Sigmoid colon (tissue), 7 donors: Measurements from ENCODE around the gene TRIM37. TPM values are rescaled to one million over a fixed set of nuclear protein-coding genes. Genes with fewer than 3 reads are reported as not detected.
A peak's percentile ranks its signal among the peaks of the same experiment; 100 is the strongest.

ENCODE experiments used
- DNase-seq: peaks from one replicate; pipeline ENCODE4 v3.0.0-alpha.2; 2019
- H3K27ac ChIP-seq, 4 donors: fragments of 200-600 bp; sonication (generic); one replicate each; pipeline ENCODE4 v1.5.1; 2016 to 2019; ENCODE audit warnings: mild to moderate bottlenecking in 1 of 4
- H3K27me3 ChIP-seq, 3 donors: fragments of 200-600 bp; sonication (generic); one replicate each; pipeline ENCODE4 v1.5.1; 2019; ENCODE audit warnings: mild to moderate bottlenecking in 1 of 3
- H3K36me3 ChIP-seq, 4 donors: fragments of 200-600 bp; sonication (generic); one replicate each; pipeline ENCODE4 v1.5.1; 2016 to 2019
- H3K4me1 ChIP-seq, 4 donors: fragments of 200-600 bp; sonication (generic); one replicate each; pipeline ENCODE4 v1.5.1; 2017 to 2019
- H3K4me3 ChIP-seq, 4 donors: fragments of 200-600 bp; sonication (generic); one replicate each; pipeline ENCODE4 v1.5.1; 2017 to 2019; ENCODE audit warnings: mild to moderate bottlenecking in 2 of 4, moderate library complexity in 1 of 4
- H3K9me3 ChIP-seq, 4 donors: fragments of 200-600 bp in 3 of 4; sonication (generic) in 3 of 4; one replicate each; pipeline versions ENCODE4 v1.5.1 to v1.6.1; 2013 to 2019
- EP300 ChIP-seq, 4 donors: sonication (generic); formaldehyde crosslinking; IDR thresholded peaks; one replicate each; pipeline ENCODE4 v1.6.1; 2017; ENCODE audit warnings: antibody characterized with exemption in 4 of 4
- POLR2A ChIP-seq, 2 donors: fragments of 450-650 bp; IDR thresholded peaks; one replicate each; pipeline ENCODE4 v1.6.1; 2016; ENCODE audit warnings: antibody characterized with exemption in 2 of 2, mild to moderate bottlenecking in 2 of 2, moderate library complexity in 2 of 2
- POLR2AphosphoS5 ChIP-seq, 4 donors: sonication (generic); formaldehyde crosslinking; IDR thresholded peaks; one replicate each; pipeline ENCODE4 v1.6.1; 2017; ENCODE audit warnings: antibody characterized with exemption in 4 of 4
- WGBS, 2 donors: extraction: QIAGEN DNeasy Blood & Tissue Kit; methylation state at CpG; one replicate each; pipeline ENCODE4 v1.1.7; 2013; 5-methylcytosine and 5-hydroxymethylcytosine counted together
- intact Hi-C: fragments of 100-400 bp; cut with DNase I; formaldehyde crosslinking; loops from one replicate; pipeline ENCODE4 v1.15.1; 2023
- polyA plus RNA-seq, 3 donors: library from polyadenylated mRNA; stranded (reverse); fragments of 200-250 nt; gene quantifications; one replicate each; pipeline ENCODE4 v1.2.3, GENCODE V29; 2013
- total RNA-seq, 4 donors: library from RNA; depleted of rRNA; stranded (reverse); fragments of >200 nt; gene quantifications; one replicate each; pipeline ENCODE4 v1.1.0, GENCODE V29; 2016
- TF ChIP-seq, protein P1 (sequence below), 4 experiments: fragments of 450-650 bp in 3 of 4; fragments of 200-600 bp in 1 of 4; IDR thresholded peaks; one replicate each; pipeline ENCODE4 v1.5.1; 2016 to 2019; ENCODE audit warnings: antibody characterized with exemption in 4 of 4, mild to moderate bottlenecking in 3 of 4, moderate library complexity in 2 of 4
- donor health status: healthy with polysubstance abuse.
- donor health status: Bipolar disorder and iron deficiency.
- donor health status: healthy.

The TRIM37 gene
- total and polyA plus RNA-seq, 7 donors, result 6.5 to 37.8 (median 20.2) TPM

DNA sequence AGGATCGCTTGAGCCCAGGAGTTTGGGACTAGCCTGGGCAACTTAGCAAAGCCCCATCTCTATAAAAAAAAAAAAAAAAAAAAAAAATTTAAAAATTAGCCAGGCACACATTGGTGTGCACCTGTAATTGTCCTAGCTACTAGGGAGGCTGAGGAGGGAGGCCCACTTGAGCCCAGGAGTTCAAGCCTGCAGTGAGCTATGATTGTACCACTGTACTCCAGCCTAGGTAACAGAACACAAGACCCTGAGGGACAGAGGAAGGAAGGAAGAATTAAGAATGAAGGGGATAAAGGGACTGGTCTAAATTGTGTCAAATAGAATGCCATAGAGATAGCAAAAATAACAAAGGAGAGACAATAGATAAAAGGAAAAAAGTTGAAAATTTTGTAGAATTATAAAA is 102.8 kb downstream of the TRIM37 start:
- intact Hi-C loops, result loop anchor here (1.0 to 2.0 kb wide), 2 partner anchors 417 to 485 kb away; no protein-coding TSS in a partner anchor
- H3K36me3 ChIP-seq, result peaks cover 0 to 35% (median 7%) of the 10 kb centered on the region in 4 donors
- 97 to 100% methylated on average over 1 of the region's 1 CpG for WGBS, 2 donors
- no peak overlapping the region for H3K27ac ChIP-seq
- H3K27me3 ChIP-seq, result no peaks in the 10 kb centered on the region
- H3K4me1 ChIP-seq, result peaks cover 0 to 3% (median 0%) of the 10 kb centered on the region in 4 donors
- DNase-seq, result no peak
- TF ChIP-seq POLR2A (IDR thresholded peaks at IDR 0.05) (peak in 1 of 2 donors; percentile 9), POLR2AphosphoS5 (IDR thresholded peaks at IDR 0.05) (no peak)
- H3K9me3 ChIP-seq, result no peaks in the 10 kb centered on the region
- H3K4me3 ChIP-seq, result no peak overlapping the region

DNA sequence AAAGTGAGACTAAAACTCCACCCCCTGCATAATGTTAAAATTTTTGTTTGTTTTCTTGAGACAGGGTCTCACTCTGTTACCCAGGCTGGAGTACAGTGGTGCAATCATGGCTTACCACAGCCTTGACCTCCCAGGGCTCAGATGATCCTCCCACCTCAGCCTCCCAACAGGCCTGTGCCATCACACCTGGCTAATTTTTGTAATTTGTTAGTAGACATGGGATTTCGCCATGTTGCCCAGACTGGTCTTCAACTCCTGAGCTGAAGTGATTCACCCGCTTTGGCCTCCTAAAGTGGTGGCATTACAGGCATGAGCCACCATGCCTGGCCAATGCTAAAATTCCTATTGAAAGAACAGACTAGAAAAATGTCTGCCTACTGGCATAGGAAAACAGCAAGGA is 103.8 kb downstream of the TRIM37 start:
- intact Hi-C loops, result no loop called here
- 98% methylated on average over 2 of the region's 2 CpGs for WGBS, 2 donors
- Histone ChIP-seq H3K4me1 (peaks cover 0 to 3% (median 0%) of the 10 kb centered on the region in 4 donors), H3K9me3 (no peaks in the 10 kb centered on the region), H3K36me3 (peaks cover 0 to 39% (median 10%) of the 10 kb centered on the region in 4 donors), H3K27me3 (no peaks in the 10 kb centered on the region), H3K27ac (no peak overlapping the region), H3K4me3 (no peak overlapping the region)
- TF ChIP-seq, protein P1, sequence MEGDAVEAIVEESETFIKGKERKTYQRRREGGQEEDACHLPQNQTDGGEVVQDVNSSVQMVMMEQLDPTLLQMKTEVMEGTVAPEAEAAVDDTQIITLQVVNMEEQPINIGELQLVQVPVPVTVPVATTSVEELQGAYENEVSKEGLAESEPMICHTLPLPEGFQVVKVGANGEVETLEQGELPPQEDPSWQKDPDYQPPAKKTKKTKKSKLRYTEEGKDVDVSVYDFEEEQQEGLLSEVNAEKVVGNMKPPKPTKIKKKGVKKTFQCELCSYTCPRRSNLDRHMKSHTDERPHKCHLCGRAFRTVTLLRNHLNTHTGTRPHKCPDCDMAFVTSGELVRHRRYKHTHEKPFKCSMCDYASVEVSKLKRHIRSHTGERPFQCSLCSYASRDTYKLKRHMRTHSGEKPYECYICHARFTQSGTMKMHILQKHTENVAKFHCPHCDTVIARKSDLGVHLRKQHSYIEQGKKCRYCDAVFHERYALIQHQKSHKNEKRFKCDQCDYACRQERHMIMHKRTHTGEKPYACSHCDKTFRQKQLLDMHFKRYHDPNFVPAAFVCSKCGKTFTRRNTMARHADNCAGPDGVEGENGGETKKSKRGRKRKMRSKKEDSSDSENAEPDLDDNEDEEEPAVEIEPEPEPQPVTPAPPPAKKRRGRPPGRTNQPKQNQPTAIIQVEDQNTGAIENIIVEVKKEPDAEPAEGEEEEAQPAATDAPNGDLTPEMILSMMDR (IDR thresholded peaks at IDR 0.05), result no peak
- TF ChIP-seq EP300 (IDR thresholded peaks at IDR 0.05) (no peak), POLR2A (IDR thresholded peaks at IDR 0.05) (no peak), POLR2AphosphoS5 (IDR thresholded peaks at IDR 0.05) (no peak)
- DNase-seq, result no peak

DNA sequence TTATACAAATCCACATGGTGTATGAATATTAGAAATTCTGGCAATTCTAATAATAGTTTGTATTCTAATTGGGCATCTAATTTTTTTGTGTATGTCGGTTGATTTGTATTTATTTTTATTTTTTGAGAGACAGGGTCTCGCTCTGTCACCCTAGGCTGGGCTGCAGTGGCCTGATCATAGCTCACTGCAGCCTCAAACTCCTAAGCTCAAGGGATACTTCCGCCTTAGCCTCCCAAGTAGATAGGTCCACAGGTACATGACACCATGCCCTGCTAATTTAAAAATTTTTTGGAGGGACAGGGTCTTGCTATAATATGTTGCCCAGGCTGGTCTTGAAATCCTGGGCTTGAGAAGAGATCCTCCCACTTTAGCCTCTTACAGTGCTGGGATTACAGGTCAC is 104.6 kb downstream of the TRIM37 start:
- Histone ChIP-seq H3K9me3 (no peaks in the 10 kb centered on the region), H3K36me3 (peaks cover 0 to 41% (median 10%) of the 10 kb centered on the region in 4 donors), H3K4me3 (no peak overlapping the region), H3K27me3 (no peaks in the 10 kb centered on the region), H3K4me1 (peaks cover 0 to 3% (median 0%) of the 10 kb centered on the region in 4 donors), H3K27ac (no peak overlapping the region)
- DNase-seq, result no peak
- intact Hi-C loops, result no loop called here
- WGBS, 2 donors, result 87 to 95% methylated on average over 3 of the region's 3 CpGs
- TF ChIP-seq POLR2A (IDR thresholded peaks at IDR 0.05), result no peak
- TF ChIP-seq EP300 (IDR thresholded peaks at IDR 0.05), result no peak
- TF ChIP-seq, protein P1 (IDR thresholded peaks at IDR 0.05), result no peak
- no peak for TF ChIP-seq POLR2AphosphoS5 (IDR thresholded peaks at IDR 0.05)

DNA sequence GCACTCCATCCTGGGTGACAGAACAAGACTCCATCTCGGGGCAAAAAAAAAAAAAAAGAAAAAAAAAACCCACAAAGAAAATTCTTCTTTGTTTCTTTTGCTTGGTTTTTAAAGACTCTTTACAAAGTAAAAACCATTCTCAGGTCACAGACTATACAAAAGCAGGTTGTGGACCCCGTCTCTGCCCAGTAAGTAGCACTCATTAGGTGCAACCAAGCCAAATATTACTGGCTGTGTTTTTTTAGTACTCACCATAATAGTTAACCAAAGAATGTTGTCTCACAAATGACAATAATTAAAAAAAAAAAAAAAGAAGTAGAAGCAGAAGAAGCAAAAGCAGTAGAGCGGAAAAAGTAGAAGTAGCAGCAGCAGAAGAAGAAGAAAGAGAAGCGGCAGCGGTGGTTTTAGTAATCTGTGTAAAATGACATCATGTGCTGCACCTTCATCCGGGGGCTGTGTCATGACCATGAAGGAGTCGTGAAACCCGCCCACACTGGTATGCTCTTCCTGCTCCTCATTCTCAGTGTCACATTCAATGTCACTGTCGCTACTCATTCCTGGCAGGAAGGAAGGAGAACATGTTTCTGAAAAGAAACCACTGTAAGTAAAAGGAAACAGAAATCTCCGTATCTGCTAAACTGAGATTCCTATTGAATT is 105.4 kb downstream of the TRIM37 start:
- Histone ChIP-seq H3K27ac (no peak overlapping the region), H3K36me3 (peaks cover 0 to 41% (median 10%) of the 10 kb centered on the region in 4 donors), H3K4me3 (no peak overlapping the region), H3K9me3 (no peaks in the 10 kb centered on the region), H3K27me3 (no peaks in the 10 kb centered on the region), H3K4me1 (peaks cover 0 to 3% (median 0%) of the 10 kb centered on the region in 4 donors)
- peak in 1 of 4 donors; percentile 23 for TF ChIP-seq POLR2AphosphoS5 (IDR thresholded peaks at IDR 0.05)
- no peak for TF ChIP-seq POLR2A (IDR thresholded peaks at IDR 0.05)
- 48 to 83% methylated on average over 10 of the region's 10 CpGs for WGBS, 2 donors
- no peak for DNase-seq
- intact Hi-C loops, result no loop called here

DNA sequence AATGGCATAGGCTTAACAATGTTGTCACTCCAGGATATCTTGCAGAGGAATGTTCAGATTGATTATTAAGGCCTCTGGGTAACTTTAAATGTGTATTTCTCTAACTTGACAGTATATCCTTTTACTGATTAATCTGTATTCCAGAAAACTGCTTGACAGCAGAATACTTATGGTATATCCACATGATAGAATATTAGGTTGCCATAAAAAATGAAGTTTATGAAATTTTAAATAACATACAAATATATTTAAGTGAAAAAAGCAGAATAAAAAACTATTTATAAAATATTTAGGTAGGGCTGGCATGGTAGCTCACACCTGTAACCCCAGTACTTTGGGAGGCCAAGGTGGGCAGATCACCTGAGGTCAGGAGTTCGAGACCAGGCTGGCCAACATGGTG is 106.7 kb downstream of the TRIM37 start:
- Histone ChIP-seq H3K9me3 (no peaks in the 10 kb centered on the region), H3K27me3 (no peaks in the 10 kb centered on the region), H3K4me1 (peaks cover 0 to 3% (median 0%) of the 10 kb centered on the region in 4 donors), H3K36me3 (peaks cover 0 to 41% (median 10%) of the 10 kb centered on the region in 4 donors), H3K27ac (no peak overlapping the region), H3K4me3 (no peak overlapping the region)
- DNase-seq, result no peak
- 88 to 95% methylated on average over 1 of the region's 1 CpG for WGBS, 2 donors
- TF ChIP-seq, protein P1 (IDR thresholded peaks at IDR 0.05), result no peak
- TF ChIP-seq EP300 (IDR thresholded peaks at IDR 0.05) (no peak), POLR2AphosphoS5 (IDR thresholded peaks at IDR 0.05) (no peak), POLR2A (IDR thresholded peaks at IDR 0.05) (no peak)
- intact Hi-C loops, result no loop called here
